Measurements from ENCODE around the gene ACAA2.

The ACAA2 gene

GRCh38 chr18:49857708-49858107 is 44.4 kb upstream of the ACAA2 start:
- Histone ChIP-seq H3K9me3 (ENCODE audit: control insufficient read depth, insufficient read depth, low read length) (no peaks in the 10 kb centered on the region), H3K27ac (ENCODE audit: low read depth, low read length) (no peak overlapping the region), H3K4me2 (ENCODE audit: low read length) (no peak overlapping the region), H3K4me1 (ENCODE audit: control insufficient read depth, low read length) (no peaks in the 10 kb centered on the region), H3K9me2 (replicated peaks; ENCODE audit: control insufficient read depth, low read length) (no peaks in the 10 kb centered on the region), H3K4me3 (ENCODE audit: low read length) (no peak overlapping the region), H3K36me3 (ENCODE audit: control insufficient read depth, low read length) (no peaks in the 10 kb centered on the region), H3K79me2 (ENCODE audit: control insufficient read depth, low read length) (no peaks in the 10 kb centered on the region), H3F3A (ENCODE audit: control insufficient read depth, insufficient read depth) (no peaks in the 10 kb centered on the region), H4K20me1 (ENCODE audit: control insufficient read depth, insufficient read depth, low read depth, low read length) (no peaks in the 10 kb centered on the region), H3K27me3 (ENCODE audit: control insufficient read depth, low read length) (no peaks in the 10 kb centered on the region)
- no peak for TF ChIP-seq CTCF (IDR thresholded peaks at IDR 0.05; ENCODE audit: low read depth, low read length, poor library complexity, severe bottlenecking)

DNA sequence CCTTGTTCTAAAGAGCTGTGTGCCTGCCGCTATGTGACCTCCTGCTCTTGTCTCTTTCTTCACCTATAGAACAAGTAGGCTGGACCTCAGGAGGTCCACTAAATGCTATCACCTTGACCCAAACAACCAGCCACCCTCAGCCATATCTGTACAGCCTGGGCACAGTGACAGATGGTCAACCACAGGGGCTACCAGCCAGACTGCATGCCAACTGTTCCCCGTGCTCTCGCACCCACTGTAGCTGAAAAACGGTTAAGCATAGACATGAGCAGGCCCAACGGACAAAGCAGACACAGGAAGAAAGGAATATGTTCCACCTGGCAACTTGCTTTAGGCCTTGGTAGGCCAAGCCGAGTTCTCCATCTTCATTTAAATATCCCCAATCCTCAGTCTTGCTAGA is 43.2 kb upstream of the ACAA2 start:
- no peak for TF ChIP-seq EZH2phosphoT487 (IDR thresholded peaks at IDR 0.05; ENCODE audit: borderline replicate concordance, low read length)
- TF ChIP-seq CTCF (IDR thresholded peaks at IDR 0.05; ENCODE audit: low read depth, low read length, poor library complexity, severe bottlenecking): no peak
- no peaks in the 10 kb centered on the region for H3F3A ChIP-seq (ENCODE audit: control insufficient read depth, insufficient read depth)
- H3K79me2 ChIP-seq (ENCODE audit: control insufficient read depth, low read length): no peaks in the 10 kb centered on the region
- no peaks in the 10 kb centered on the region for H3K36me3 ChIP-seq (ENCODE audit: control insufficient read depth, low read length)
- H3K27ac ChIP-seq (ENCODE audit: low read depth, low read length): no peak overlapping the region
- no peaks in the 10 kb centered on the region for H3K9me2 ChIP-seq (replicated peaks; ENCODE audit: control insufficient read depth, low read length)
- no peak overlapping the region for H3K4me3 ChIP-seq (ENCODE audit: low read length)
- H3K27me3 ChIP-seq (ENCODE audit: control insufficient read depth, low read length): no peaks in the 10 kb centered on the region
- H3K9me3 ChIP-seq (ENCODE audit: control insufficient read depth, insufficient read depth, low read length): no peaks in the 10 kb centered on the region
- H4K20me1 ChIP-seq (ENCODE audit: control insufficient read depth, insufficient read depth, low read depth, low read length): no peaks in the 10 kb centered on the region
- no peak overlapping the region for H3K4me2 ChIP-seq (ENCODE audit: low read length)
- no peaks in the 10 kb centered on the region for H3K4me1 ChIP-seq (ENCODE audit: control insufficient read depth, low read length)

DNA sequence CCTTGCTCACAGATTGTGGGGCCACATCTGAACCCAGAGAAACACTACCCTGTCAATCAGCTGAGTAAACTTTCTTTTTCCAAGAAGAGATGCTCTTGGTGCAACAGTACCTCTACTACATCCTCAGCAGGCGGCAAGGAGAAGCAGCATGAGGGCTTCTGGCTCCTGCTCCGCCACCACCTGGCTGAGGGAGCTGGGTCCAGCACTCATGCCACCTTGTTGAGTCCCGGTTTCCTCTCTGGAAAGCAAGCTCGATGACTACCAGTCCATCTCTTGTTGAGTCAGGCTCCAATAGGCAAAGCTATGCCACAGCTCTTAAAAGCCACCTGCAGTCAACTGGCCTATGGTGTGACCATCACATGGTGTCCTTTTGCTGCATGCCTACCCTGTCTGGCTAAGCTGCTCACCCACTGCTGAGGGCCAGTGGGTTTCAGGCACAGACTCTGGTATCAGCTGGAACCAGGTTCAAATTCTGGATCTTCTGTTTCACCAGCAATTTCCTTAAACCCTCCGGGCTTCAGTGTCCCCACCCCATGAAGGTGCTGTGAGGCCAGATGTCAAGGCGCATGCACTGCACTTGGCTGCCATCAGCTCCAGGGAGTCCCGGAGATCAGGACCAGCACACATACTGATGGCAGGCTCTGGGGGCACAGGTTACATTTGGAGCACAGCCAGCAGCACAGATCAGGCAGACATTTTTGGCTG is 42.5 kb upstream of the ACAA2 start:
- Histone ChIP-seq H3K79me2 (ENCODE audit: control insufficient read depth, low read length) (no peaks in the 10 kb centered on the region), H4K20me1 (ENCODE audit: control insufficient read depth, insufficient read depth, low read depth, low read length) (no peaks in the 10 kb centered on the region), H3K4me1 (ENCODE audit: control insufficient read depth, low read length) (no peaks in the 10 kb centered on the region), H3K36me3 (ENCODE audit: control insufficient read depth, low read length) (no peaks in the 10 kb centered on the region), H3K9me2 (replicated peaks; ENCODE audit: control insufficient read depth, low read length) (no peaks in the 10 kb centered on the region), H3K27ac (ENCODE audit: low read depth, low read length) (no peak overlapping the region), H3K27me3 (ENCODE audit: control insufficient read depth, low read length) (no peaks in the 10 kb centered on the region), H3K4me3 (ENCODE audit: low read length) (no peak overlapping the region), H3K4me2 (ENCODE audit: low read length) (no peak overlapping the region), H3K9me3 (ENCODE audit: control insufficient read depth, insufficient read depth, low read length) (no peaks in the 10 kb centered on the region), H3F3A (ENCODE audit: control insufficient read depth, insufficient read depth) (no peaks in the 10 kb centered on the region)
- TF ChIP-seq CTCF (IDR thresholded peaks at IDR 0.05; ENCODE audit: low read depth, low read length, poor library complexity, severe bottlenecking) (no peak), EZH2phosphoT487 (IDR thresholded peaks at IDR 0.05; ENCODE audit: borderline replicate concordance, low read length) (no peak)
